GM23338 (cell line): ENCODE measurements around the gene GPR141. TPM values are rescaled to one million over a fixed set of nuclear protein-coding genes. Genes with fewer than 3 reads are reported as not detected.

Experiments
- ATAC-seq: fragments of 200-7000 bp; cut with Tn5 transposase; 3 replicates; pipeline ENCODE4 v1.9.1; 2020
- DNase-seq: peaks from one replicate; pipeline ENCODE4 v3.0.0-alpha.2; 2015; ENCODE audit warnings: low spot score
- H2AFZ ChIP-seq: fragments of 200-600 bp; sonication (generic); 2 replicates; pipeline ENCODE4 v1.8.0; 2016; ENCODE audit warnings: antibody characterized with exemption, mild to moderate bottlenecking, moderate library complexity
- H3F3A ChIP-seq: fragments of 200-600 bp; sonication (generic); replicated peaks from 2 replicates; pipeline ENCODE4 v1.8.0; 2017; ENCODE audit warnings: antibody characterized with exemption, mixed run types, low read depth
- H3K27ac ChIP-seq: fragments of 200-600 bp; sonication (generic); 2 replicates; pipeline ENCODE4 v1.6.1; 2016; ENCODE audit warnings: low read depth
- H3K27me3 ChIP-seq: fragments of 200-600 bp; sonication (generic); 2 replicates; pipeline ENCODE4 v1.8.0; 2016; ENCODE audit warnings: mild to moderate bottlenecking, mixed run types, moderate library complexity; ENCODE audit not compliant: insufficient read depth
- H3K36me3 ChIP-seq: fragments of 200-600 bp; sonication (generic); 2 replicates; pipeline ENCODE4 v1.8.0; 2016; ENCODE audit warnings: mild to moderate bottlenecking; ENCODE audit not compliant: insufficient read depth
- H3K4me1 ChIP-seq: fragments of 200-600 bp; sonication (generic); 2 replicates; pipeline ENCODE4 v1.8.0; 2016; ENCODE audit warnings: mild to moderate bottlenecking, moderate library complexity; ENCODE audit not compliant: insufficient read depth
- H3K4me2 ChIP-seq: fragments of 200-600 bp; sonication (generic); 2 replicates; pipeline ENCODE4 v1.7.1; 2017; ENCODE audit warnings: mixed run types
- H3K4me3 ChIP-seq: fragments of 200-600 bp; sonication (generic); 2 replicates; pipeline ENCODE4 v1.6.1; 2016; ENCODE audit warnings: mixed run types
- H3K79me2 ChIP-seq: fragments of 200-600 bp; sonication (generic); replicated peaks from 2 replicates; pipeline ENCODE4 v1.8.0; 2017; ENCODE audit warnings: mild to moderate bottlenecking; ENCODE audit not compliant: insufficient read depth
- H3K9me2 ChIP-seq: fragments of 200-600 bp; sonication (generic); 2 replicates; pipeline ENCODE4 v1.8.0; 2017; ENCODE audit not compliant: insufficient read depth
- H4K20me1 ChIP-seq: fragments of 200-600 bp; sonication (generic); replicated peaks from 2 replicates; pipeline ENCODE4 v1.8.0; 2017; ENCODE audit warnings: mild to moderate bottlenecking; ENCODE audit not compliant: insufficient read depth
- H3K27ac Mint-ChIP-seq: 2 replicates; pipeline ENCODE4 v1.8.0; 2020; ENCODE audit warnings: inconsistent platforms, mild to moderate bottlenecking, moderate library complexity, mixed read lengths
- H3K27me3 Mint-ChIP-seq: 3 replicates; pipeline ENCODE4 v1.8.0; 2022; ENCODE audit warnings: low read depth, mild to moderate bottlenecking, moderate library complexity, mixed read lengths, inconsistent platforms; ENCODE audit not compliant: insufficient read depth, poor library complexity
- H3K36me3 Mint-ChIP-seq: 3 replicates; pipeline ENCODE4 v1.8.0; 2021; ENCODE audit warnings: low read depth, mild to moderate bottlenecking, inconsistent platforms, moderate library complexity, mixed read lengths
- H3K4me1 Mint-ChIP-seq: 3 replicates; pipeline ENCODE4 v1.8.0; 2020; ENCODE audit warnings: mild to moderate bottlenecking, inconsistent platforms, mixed read lengths
- H3K4me3 Mint-ChIP-seq: 3 replicates; pipeline ENCODE4 v1.8.0; 2021; ENCODE audit warnings: moderate library complexity, mild to moderate bottlenecking, inconsistent platforms, mixed read lengths
- H3K9me3 Mint-ChIP-seq: 3 replicates; pipeline ENCODE4 v1.8.0; 2020; ENCODE audit warnings: moderate library complexity, mild to moderate bottlenecking, inconsistent platforms, mixed read lengths
- CREB1 ChIP-seq: fragments of 250-450 bp; sonication (Bioruptor Pico); IDR thresholded peaks from 2 replicates; pipeline ENCODE4 v1.5.0; 2020; ENCODE audit warnings: low read depth, mild to moderate bottlenecking, moderate library complexity
- JUNB ChIP-seq: IDR thresholded peaks from one replicate; pipeline ENCODE4 v1.6.1; 2016; ENCODE audit warnings: antibody characterized with exemption; ENCODE audit not compliant: unreplicated experiment
- NANOG ChIP-seq: IDR thresholded peaks from 2 replicates; pipeline ENCODE4 v1.6.1; 2016; ENCODE audit warnings: antibody characterized with exemption, borderline replicate concordance
- POLR2AphosphoS5 ChIP-seq: IDR thresholded peaks from 2 replicates; pipeline ENCODE4 v1.6.1; 2016; ENCODE audit warnings: antibody characterized with exemption, low read depth
- STAT1 ChIP-seq: IDR thresholded peaks from one replicate; pipeline ENCODE4 v1.6.1; 2016; ENCODE audit warnings: antibody characterized with exemption; ENCODE audit not compliant: unreplicated experiment
- ZNF114 ChIP-seq: fragments of 250-450 bp; sonication (Bioruptor Pico); IDR thresholded peaks from 2 replicates; pipeline ENCODE4 v1.5.0; 2020; ENCODE audit warnings: mild to moderate bottlenecking, moderate library complexity
- polyA plus RNA-seq: library from polyadenylated mRNA; unstranded; fragments of >200 nt; fragmentation: Nextera tagmentation; extraction: Ambion mirVana; gene quantifications from 2 replicates; pipeline ENCODE4 v1.2.1, GENCODE V29; 2016
- total RNA-seq: library from RNA; depleted of rRNA; stranded (reverse); fragments of >200 nt; shearing (Covaris generic); gene quantifications from 2 replicates; pipeline ENCODE4 v1.2.3, GENCODE V29; 2014
- TF ChIP-seq, protein P1 (sequence below): IDR thresholded peaks from one replicate; pipeline ENCODE4 v1.6.1; 2018; ENCODE audit warnings: antibody characterized with exemption; ENCODE audit not compliant: unreplicated experiment
- TF ChIP-seq, protein P2 (sequence below): IDR thresholded peaks from 2 replicates; pipeline ENCODE4 v1.6.1; 2016; ENCODE audit warnings: antibody characterized with exemption
- TF ChIP-seq, protein P3 (sequence below), 2 experiments: fragments of 200-600 bp in 1 of 2; sonication (generic) in 1 of 2; conservative IDR thresholded peaks; 2 replicates each; pipeline versions ENCODE4 v1.5.1 to v1.6.1; 2016 to 2017; ENCODE audit warnings: antibody characterized with exemption in 2 of 2, low read depth in 2 of 2, mild to moderate bottlenecking in 2 of 2, moderate library complexity in 1 of 2

Gene GPR141
- total and polyA plus RNA-seq, 2 experiments from 2014 or later, result 0.80 TPM; not detected in 1

DNA sequence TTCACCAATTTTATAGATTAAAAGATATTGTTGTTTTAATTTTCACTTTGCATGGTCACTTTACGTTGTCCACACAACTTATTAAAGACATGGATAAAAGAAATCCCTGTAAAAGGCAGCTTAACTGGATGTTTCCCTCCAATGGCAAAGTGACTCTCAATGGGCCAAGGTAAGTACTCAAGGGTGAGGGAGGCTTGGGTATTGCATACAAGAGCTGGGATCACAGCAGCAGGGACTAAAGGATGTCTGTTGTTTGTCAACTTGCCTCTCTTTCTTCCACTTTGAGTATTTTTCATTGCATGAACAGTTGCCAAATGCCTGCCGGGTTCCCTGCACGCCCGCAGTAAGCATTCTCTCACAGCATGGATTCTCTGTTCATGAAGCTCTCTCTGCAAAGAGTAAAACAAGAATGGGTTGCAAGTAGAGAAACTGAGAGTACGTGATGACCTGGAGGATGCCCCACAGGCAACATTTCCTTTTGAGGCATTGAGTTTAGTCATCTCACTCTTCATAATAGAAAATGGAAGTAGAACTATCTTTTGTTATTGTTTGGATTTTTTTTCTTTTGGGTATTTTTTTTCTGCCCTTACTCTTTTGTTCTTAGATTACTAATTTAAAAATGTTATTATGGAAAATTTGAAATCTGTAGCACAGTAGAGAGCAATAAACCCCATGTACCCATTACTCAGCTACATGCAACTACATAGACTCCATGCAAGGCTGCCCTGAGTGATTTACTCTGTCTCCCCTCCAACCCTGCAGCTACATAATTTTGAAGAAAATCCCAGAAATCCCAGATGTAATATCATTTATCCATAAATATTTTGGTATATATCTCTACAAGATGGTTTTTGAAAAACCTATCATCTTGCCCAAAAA is 26.3 kb downstream of the GPR141 start:
- no peaks in the 10 kb centered on the region for H3K36me3 Mint-ChIP-seq

DNA sequence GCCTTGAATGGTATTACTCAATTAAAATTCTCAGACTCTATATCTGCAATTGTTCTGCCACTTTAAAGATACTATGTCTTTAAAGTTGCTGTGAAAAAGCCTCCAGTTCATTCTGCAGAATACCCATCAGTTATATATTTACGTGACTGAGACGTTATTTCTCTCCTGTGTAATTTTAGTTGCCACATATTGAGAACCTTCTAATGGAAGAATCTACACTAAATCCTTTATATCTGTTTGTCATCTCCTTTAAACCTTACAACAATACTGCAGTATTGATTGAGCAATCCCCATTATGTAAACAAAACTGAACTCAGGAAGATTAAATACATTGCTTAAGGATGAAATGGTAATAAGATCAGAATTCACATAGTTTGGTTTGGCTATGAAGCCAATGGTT is 30.0 kb downstream of the GPR141 start:
- peaks cover 4% of the 10 kb centered on the region; the same call in 1 of the 2 replicates for H3K9me2 ChIP-seq
- no peaks in the 10 kb centered on the region for H3F3A ChIP-seq
- Mint-ChIP-seq H3K9me3 (no peaks in the 10 kb centered on the region), H3K27me3 (no peaks in the 10 kb centered on the region), H3K36me3 (no peaks in the 10 kb centered on the region; the same call in 2 of the 3 replicates), H3K4me3 (no peak overlapping the region), H3K4me1 (peaks cover 7% of the 10 kb centered on the region; the same call in 2 of the 3 replicates), H3K27ac (no peak overlapping the region)
- H3K79me2 ChIP-seq, result no peaks in the 10 kb centered on the region
- H2AFZ ChIP-seq, result no peak overlapping the region
- H3K27ac ChIP-seq, result no peak overlapping the region
- no peaks in the 10 kb centered on the region for H3K36me3 ChIP-seq
- no peak overlapping the region for H3K4me2 ChIP-seq
- ATAC-seq (no peak), DNase-seq (no peak)
- H3K4me3 ChIP-seq, result no peak overlapping the region
- peaks cover 4% of the 10 kb centered on the region; the same call in 1 of the 2 replicates for H3K4me1 ChIP-seq
- H4K20me1 ChIP-seq, result no peaks in the 10 kb centered on the region
- H3K27me3 ChIP-seq, result no peaks in the 10 kb centered on the region
- no peak for TF ChIP-seq ZNF114 (CRISPR knock-in tag)
- TF ChIP-seq STAT1, result no peak
- no peak for TF ChIP-seq CREB1
- TF ChIP-seq, protein P1, sequence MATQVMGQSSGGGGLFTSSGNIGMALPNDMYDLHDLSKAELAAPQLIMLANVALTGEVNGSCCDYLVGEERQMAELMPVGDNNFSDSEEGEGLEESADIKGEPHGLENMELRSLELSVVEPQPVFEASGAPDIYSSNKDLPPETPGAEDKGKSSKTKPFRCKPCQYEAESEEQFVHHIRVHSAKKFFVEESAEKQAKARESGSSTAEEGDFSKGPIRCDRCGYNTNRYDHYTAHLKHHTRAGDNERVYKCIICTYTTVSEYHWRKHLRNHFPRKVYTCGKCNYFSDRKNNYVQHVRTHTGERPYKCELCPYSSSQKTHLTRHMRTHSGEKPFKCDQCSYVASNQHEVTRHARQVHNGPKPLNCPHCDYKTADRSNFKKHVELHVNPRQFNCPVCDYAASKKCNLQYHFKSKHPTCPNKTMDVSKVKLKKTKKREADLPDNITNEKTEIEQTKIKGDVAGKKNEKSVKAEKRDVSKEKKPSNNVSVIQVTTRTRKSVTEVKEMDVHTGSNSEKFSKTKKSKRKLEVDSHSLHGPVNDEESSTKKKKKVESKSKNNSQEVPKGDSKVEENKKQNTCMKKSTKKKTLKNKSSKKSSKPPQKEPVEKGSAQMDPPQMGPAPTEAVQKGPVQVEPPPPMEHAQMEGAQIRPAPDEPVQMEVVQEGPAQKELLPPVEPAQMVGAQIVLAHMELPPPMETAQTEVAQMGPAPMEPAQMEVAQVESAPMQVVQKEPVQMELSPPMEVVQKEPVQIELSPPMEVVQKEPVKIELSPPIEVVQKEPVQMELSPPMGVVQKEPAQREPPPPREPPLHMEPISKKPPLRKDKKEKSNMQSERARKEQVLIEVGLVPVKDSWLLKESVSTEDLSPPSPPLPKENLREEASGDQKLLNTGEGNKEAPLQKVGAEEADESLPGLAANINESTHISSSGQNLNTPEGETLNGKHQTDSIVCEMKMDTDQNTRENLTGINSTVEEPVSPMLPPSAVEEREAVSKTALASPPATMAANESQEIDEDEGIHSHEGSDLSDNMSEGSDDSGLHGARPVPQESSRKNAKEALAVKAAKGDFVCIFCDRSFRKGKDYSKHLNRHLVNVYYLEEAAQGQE, result no peak
- TF ChIP-seq, protein P2, sequence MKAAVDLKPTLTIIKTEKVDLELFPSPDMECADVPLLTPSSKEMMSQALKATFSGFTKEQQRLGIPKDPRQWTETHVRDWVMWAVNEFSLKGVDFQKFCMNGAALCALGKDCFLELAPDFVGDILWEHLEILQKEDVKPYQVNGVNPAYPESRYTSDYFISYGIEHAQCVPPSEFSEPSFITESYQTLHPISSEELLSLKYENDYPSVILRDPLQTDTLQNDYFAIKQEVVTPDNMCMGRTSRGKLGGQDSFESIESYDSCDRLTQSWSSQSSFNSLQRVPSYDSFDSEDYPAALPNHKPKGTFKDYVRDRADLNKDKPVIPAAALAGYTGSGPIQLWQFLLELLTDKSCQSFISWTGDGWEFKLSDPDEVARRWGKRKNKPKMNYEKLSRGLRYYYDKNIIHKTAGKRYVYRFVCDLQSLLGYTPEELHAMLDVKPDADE, result no peak
- TF ChIP-seq POLR2AphosphoS5, result no peak
- TF ChIP-seq, protein P3, sequence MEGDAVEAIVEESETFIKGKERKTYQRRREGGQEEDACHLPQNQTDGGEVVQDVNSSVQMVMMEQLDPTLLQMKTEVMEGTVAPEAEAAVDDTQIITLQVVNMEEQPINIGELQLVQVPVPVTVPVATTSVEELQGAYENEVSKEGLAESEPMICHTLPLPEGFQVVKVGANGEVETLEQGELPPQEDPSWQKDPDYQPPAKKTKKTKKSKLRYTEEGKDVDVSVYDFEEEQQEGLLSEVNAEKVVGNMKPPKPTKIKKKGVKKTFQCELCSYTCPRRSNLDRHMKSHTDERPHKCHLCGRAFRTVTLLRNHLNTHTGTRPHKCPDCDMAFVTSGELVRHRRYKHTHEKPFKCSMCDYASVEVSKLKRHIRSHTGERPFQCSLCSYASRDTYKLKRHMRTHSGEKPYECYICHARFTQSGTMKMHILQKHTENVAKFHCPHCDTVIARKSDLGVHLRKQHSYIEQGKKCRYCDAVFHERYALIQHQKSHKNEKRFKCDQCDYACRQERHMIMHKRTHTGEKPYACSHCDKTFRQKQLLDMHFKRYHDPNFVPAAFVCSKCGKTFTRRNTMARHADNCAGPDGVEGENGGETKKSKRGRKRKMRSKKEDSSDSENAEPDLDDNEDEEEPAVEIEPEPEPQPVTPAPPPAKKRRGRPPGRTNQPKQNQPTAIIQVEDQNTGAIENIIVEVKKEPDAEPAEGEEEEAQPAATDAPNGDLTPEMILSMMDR (conservative IDR thresholded peaks at IDR 0.05; ENCODE audit: low read depth in 2 of 2), result no peak

More for the DNA sequence above, 26.3 kb downstream of the GPR141 start:
- no peak overlapping the region for H3K4me3 ChIP-seq
- no peaks in the 10 kb centered on the region for H3F3A ChIP-seq
- H3K27ac ChIP-seq, result no peak overlapping the region
- H3K27me3 ChIP-seq, result no peaks in the 10 kb centered on the region
- no peak for TF ChIP-seq NANOG
- no peak for TF ChIP-seq ZNF114 (CRISPR knock-in tag)
- TF ChIP-seq JUNB, result no peak
- TF ChIP-seq CREB1, result no peak
- no peak overlapping the region for H3K4me3 Mint-ChIP-seq
- H3K4me1 ChIP-seq, result peaks cover 36% of the 10 kb centered on the region
- peaks cover 22% of the 10 kb centered on the region for H3K4me1 Mint-ChIP-seq
- no peaks in the 10 kb centered on the region for H4K20me1 ChIP-seq
- H3K27me3 Mint-ChIP-seq, result no peaks in the 10 kb centered on the region
- H3K36me3 ChIP-seq, result no peaks in the 10 kb centered on the region
- no peak overlapping the region for H3K27ac Mint-ChIP-seq
- peaks cover 4% of the 10 kb centered on the region; the same call in 1 of the 2 replicates for H3K9me2 ChIP-seq
- ATAC-seq (no peak), DNase-seq (no peak)
- H3K4me2 ChIP-seq, result no peak overlapping the region
- H3K79me2 ChIP-seq, result no peaks in the 10 kb centered on the region
- H3K9me3 Mint-ChIP-seq, result no peaks in the 10 kb centered on the region
- no peak overlapping the region for H2AFZ ChIP-seq
